Measurements from ENCODE around the gene ALPL.

Gene ALPL

GRCh38 chr1:21621761-21622436 lies 112.7 kb downstream of the ALPL start:
- Histone ChIP-seq H3K79me2 (ENCODE audit: low read length) (no peaks in the 10 kb centered on the region), H3K4me1 (ENCODE audit: low read length) (0 out of 2 replicates have a peak, but pooled peaks cover under 1% of the 10 kb centered on the region), H3K9me3 (ENCODE audit: insufficient read depth, low read length) (no peaks in the 10 kb centered on the region), H3K9ac (ENCODE audit: low read length) (no peak overlapping the region), H2AFZ (ENCODE audit: low read depth, low read length) (no peak overlapping the region), H3K27me3 (ENCODE audit: low read depth, low read length) (no peaks in the 10 kb centered on the region), H3K27ac (ENCODE audit: low read length) (no peak overlapping the region), H3K4me3 (ENCODE audit: low read length) (no peak overlapping the region), H3K4me2 (ENCODE audit: low read length) (no peak overlapping the region), H4K20me1 (ENCODE audit: insufficient read depth, low read length) (no peaks in the 10 kb centered on the region), H3K36me3 (replicated peaks; ENCODE audit: low read depth, low read length) (no peaks in the 10 kb centered on the region)
- no peak for TF ChIP-seq EZH2phosphoT487 (IDR thresholded peaks at IDR 0.05; ENCODE audit: low read depth)
- TF ChIP-seq CTCF (IDR thresholded peaks at IDR 0.05; ENCODE audit: low read depth, low read length) = no peak

DNA sequence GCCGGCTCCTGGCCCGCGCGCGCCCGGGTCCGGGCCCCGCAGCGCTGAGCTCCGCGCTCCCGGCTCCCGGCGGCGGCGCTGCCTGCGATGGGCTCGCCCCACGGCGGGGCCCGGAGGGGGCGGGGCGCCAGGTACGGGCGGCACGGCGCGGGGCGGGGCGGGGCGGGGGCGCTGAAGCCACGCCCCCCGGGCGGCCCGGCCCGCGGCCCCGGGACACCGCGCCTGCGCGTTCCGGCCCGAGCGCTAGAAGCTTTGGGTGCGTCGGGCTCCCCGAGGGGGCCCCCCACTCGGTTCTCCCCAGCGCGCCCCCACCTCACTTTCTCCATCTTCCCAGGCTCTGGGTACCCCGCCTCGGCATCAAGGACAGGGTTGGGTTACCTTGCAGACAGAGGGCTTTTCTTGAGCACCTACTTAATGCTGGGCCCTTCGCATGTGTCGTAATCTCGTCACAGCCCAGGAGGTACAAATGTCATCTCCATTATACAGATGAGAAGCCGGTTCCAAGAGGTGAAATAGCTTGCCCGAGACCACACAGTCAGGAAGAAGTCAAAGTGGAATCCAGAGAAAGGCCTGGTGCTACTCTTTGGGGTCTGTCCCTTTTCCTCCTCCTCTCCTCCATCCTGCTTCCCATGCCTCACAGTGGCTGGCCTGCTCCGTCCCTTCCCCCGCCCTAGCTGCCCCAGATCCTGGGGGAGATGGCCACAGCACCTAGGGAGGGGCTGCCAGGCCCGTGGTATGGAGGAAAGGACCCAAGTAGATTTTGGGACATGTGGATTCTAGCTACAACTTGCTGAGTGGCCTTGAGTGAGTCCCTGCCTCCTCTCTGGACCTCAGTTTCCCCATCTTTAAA lies 113.5 kb downstream of the ALPL start:
- H3K4me3 ChIP-seq (ENCODE audit: low read length) = no peak overlapping the region
- H4K20me1 ChIP-seq (ENCODE audit: insufficient read depth, low read length) = no peaks in the 10 kb centered on the region
- no peak for TF ChIP-seq EZH2phosphoT487 (IDR thresholded peaks at IDR 0.05; ENCODE audit: low read depth)
- no peak for TF ChIP-seq CTCF (IDR thresholded peaks at IDR 0.05; ENCODE audit: low read depth, low read length)
- no peaks in the 10 kb centered on the region for H3K27me3 ChIP-seq (ENCODE audit: low read depth, low read length)
- H3K4me2 ChIP-seq (ENCODE audit: low read length) = no peak overlapping the region
- H2AFZ ChIP-seq (ENCODE audit: low read depth, low read length) = no peak overlapping the region
- no peaks in the 10 kb centered on the region for H3K36me3 ChIP-seq (replicated peaks; ENCODE audit: low read depth, low read length)
- H3K79me2 ChIP-seq (ENCODE audit: low read length) = no peaks in the 10 kb centered on the region
- H3K27ac ChIP-seq (ENCODE audit: low read length) = no peak overlapping the region
- H3K9ac ChIP-seq (ENCODE audit: low read length) = no peak overlapping the region
- no peaks in the 10 kb centered on the region for H3K9me3 ChIP-seq (ENCODE audit: insufficient read depth, low read length)
- H3K4me1 ChIP-seq (ENCODE audit: low read length) = no peaks in the 10 kb centered on the region

DNA sequence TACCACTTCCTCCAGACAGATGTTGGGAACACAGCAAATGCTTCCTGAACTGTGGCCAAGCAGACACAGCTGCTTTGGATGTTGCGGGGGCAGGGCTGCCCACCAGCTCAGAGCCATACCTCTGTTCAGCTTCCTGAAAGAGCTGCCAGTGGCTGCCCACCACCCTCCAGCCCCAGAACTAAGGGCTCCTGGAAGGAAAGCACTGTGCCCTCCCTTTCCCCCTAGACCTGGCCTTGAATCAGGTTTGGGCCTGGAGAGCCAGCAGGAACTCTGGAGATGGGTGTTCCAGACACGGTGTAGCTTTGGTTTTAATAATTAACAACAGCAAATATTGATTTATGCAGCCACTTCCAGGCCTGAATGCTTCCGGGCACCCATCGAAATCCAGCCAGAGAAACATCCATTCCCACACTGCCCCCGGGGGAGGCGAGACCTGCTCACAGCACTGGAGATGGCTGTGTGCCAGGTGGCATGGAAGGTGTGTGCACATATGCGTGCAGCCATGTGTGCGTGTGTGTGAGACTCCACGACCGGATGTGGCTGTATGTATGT lies 114.3 kb downstream of the ALPL start:
- Histone ChIP-seq H3K27ac (ENCODE audit: low read length) (no peak overlapping the region), H3K79me2 (ENCODE audit: low read length) (no peaks in the 10 kb centered on the region), H3K36me3 (replicated peaks; ENCODE audit: low read depth, low read length) (no peaks in the 10 kb centered on the region), H4K20me1 (ENCODE audit: insufficient read depth, low read length) (no peaks in the 10 kb centered on the region), H3K9ac (ENCODE audit: low read length) (no peak overlapping the region), H3K27me3 (ENCODE audit: low read depth, low read length) (no peaks in the 10 kb centered on the region), H2AFZ (ENCODE audit: low read depth, low read length) (no peak overlapping the region), H3K4me3 (ENCODE audit: low read length) (no peak overlapping the region), H3K4me2 (ENCODE audit: low read length) (no peak overlapping the region), H3K4me1 (ENCODE audit: low read length) (no peaks in the 10 kb centered on the region), H3K9me3 (ENCODE audit: insufficient read depth, low read length) (no peaks in the 10 kb centered on the region)
- TF ChIP-seq CTCF (IDR thresholded peaks at IDR 0.05; ENCODE audit: low read depth, low read length) (no peak), EZH2phosphoT487 (IDR thresholded peaks at IDR 0.05; ENCODE audit: low read depth) (no peak)

Measured in OCI-LY3 (cell line).